Thoracic aorta (tissue), 2 donors: Measurements from ENCODE around the gene PHF21B. TPM values are rescaled to one million over a fixed set of nuclear protein-coding genes. Genes with fewer than 3 reads are reported as not detected.

Experiments used
- ATAC-seq: fragments of 150-250 bp; one replicate; pipeline ENCODE4 v1.8.0; 2017; ENCODE audit warnings: low read depth; ENCODE audit not compliant: insufficient number of reproducible peaks, low FRiP score
- DNase-seq: peaks from one replicate; pipeline ENCODE4 v3.0.0-alpha.2; 2020; ENCODE audit warnings: low spot score
- H3K27ac ChIP-seq, 2 donors: fragments of 200-600 bp; sonication (generic); 1 replicate in 1 of 2; 2 replicates in 1 of 2; pipeline ENCODE4 v1.5.1; 2016; ENCODE audit warnings: mild to moderate bottlenecking in 2 of 2, moderate library complexity in 2 of 2
- H3K27me3 ChIP-seq: fragments of 200-600 bp; sonication (generic); replicated peaks from 2 replicates; pipeline ENCODE4 v1.6.0; 2016; ENCODE audit warnings: mild to moderate bottlenecking; ENCODE audit not compliant: insufficient read depth
- H3K36me3 ChIP-seq: fragments of 200-600 bp; sonication (generic); one replicate; pipeline ENCODE4 v1.5.1; 2016
- H3K4me1 ChIP-seq, 2 donors: fragments of 200-600 bp; sonication (generic); 1 replicate in 1 of 2; 2 replicates in 1 of 2; pipeline versions ENCODE4 v1.5.1 to v1.6.0; 2016; ENCODE audit warnings: low read depth in 2 of 2, mild to moderate bottlenecking in 1 of 2; ENCODE audit not compliant: control insufficient read depth in 1 of 2
- H3K4me3 ChIP-seq: fragments of 200-600 bp; sonication (generic); 2 replicates; pipeline ENCODE4 v1.5.1; 2016; ENCODE audit warnings: mild to moderate bottlenecking
- H3K9me3 ChIP-seq: fragments of 200-600 bp; sonication (generic); 2 replicates; pipeline ENCODE4 v1.5.1; 2016
- total RNA-seq, 2 donors: library from RNA; depleted of rRNA; stranded (reverse); fragments of >200 nt; gene quantifications; one replicate each; pipeline versions ENCODE4 v1.1.0 to v1.2.3, GENCODE V29; 2016
- TF ChIP-seq, protein P1 (sequence below): fragments of 200-600 bp; sonication (generic); IDR thresholded peaks from one replicate; pipeline ENCODE4 v1.5.1; 2019; ENCODE audit warnings: antibody characterized with exemption

PHF21B gene
- total RNA-seq, 2 donors from 2014 or later: 2.1 TPM; not detected in 1

DNA sequence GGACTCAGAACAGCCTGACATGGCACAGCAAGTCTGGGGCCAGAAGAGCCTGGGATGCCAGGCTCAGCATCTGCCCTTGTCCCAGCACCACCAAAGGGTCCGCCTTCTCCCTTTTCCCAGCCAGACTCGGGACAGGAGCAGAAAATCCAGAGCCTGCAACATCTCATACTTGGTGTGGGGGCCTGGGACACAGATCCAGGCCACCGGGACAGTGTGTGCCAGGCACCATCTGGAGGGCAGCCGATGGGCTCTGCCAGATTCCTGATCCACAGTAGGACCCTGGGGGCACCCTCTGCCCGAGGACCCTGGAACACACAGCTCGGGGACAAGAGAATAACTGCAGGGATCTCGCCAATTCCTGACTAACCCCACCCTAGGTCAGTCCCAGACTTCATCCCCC lies 67.7 kb downstream of the PHF21B start:
- Histone ChIP-seq H3K36me3 (no peaks in the 10 kb centered on the region), H3K27ac (no peak overlapping the region), H3K4me3 (no peak overlapping the region), H3K4me1 (no peaks in the 10 kb centered on the region), H3K9me3 (no peaks in the 10 kb centered on the region), H3K27me3 (no peaks in the 10 kb centered on the region)
- ATAC-seq: no peak
- TF ChIP-seq, protein P1, sequence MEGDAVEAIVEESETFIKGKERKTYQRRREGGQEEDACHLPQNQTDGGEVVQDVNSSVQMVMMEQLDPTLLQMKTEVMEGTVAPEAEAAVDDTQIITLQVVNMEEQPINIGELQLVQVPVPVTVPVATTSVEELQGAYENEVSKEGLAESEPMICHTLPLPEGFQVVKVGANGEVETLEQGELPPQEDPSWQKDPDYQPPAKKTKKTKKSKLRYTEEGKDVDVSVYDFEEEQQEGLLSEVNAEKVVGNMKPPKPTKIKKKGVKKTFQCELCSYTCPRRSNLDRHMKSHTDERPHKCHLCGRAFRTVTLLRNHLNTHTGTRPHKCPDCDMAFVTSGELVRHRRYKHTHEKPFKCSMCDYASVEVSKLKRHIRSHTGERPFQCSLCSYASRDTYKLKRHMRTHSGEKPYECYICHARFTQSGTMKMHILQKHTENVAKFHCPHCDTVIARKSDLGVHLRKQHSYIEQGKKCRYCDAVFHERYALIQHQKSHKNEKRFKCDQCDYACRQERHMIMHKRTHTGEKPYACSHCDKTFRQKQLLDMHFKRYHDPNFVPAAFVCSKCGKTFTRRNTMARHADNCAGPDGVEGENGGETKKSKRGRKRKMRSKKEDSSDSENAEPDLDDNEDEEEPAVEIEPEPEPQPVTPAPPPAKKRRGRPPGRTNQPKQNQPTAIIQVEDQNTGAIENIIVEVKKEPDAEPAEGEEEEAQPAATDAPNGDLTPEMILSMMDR: no peak
- no peak for DNase-seq

DNA sequence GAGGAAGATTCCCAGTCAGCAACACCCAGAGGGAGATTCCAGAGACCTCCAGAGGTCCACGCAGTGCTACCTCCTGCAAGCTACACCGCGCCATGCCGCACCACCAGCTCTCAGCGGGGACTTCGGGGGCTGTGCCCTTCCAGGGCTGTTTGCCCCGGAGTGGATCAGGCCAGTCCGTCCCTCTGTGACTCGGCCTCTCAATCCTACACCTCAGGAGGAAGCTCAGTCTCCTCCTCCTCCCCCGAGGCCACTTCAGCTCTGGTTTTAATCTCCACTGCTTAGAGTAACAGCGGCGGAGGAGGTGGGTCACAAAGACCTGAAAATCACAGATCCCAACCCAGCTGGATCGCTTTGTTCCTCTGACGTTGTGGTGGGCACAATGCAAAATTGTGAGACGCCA lies 68.6 kb downstream of the PHF21B start:
- Histone ChIP-seq H3K4me3 (no peak overlapping the region), H3K9me3 (no peaks in the 10 kb centered on the region), H3K27me3 (no peaks in the 10 kb centered on the region), H3K36me3 (no peaks in the 10 kb centered on the region), H3K27ac (no peak overlapping the region), H3K4me1 (peaks cover 0 to 8% of the 10 kb centered on the region in 2 donors)
- ATAC-seq (no peak), DNase-seq (no peak)
- TF ChIP-seq, protein P1: no peak

DNA sequence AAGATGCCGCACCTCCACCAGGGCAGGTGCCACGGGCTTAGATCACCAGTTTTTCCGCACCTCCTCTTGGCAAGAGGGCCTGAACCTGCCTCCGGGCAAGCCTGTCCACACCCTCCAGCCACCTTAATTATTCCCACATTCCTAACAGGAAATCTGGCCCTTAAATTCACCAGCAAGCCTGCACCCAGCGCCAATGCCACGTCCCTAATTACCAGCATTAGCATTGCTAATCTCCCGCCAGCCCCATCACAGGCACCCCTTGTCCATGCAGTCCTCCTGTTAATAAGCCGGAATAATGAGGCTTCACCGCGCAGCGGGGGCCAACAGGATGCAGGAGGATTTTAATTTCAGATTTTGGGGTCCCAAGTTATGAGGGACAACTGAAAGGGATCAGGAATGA lies 69.7 kb downstream of the PHF21B start:
- H3K4me3 ChIP-seq: no peak overlapping the region
- H3K36me3 ChIP-seq: no peaks in the 10 kb centered on the region
- no peak overlapping the region for H3K27ac ChIP-seq
- no peaks in the 10 kb centered on the region for H3K9me3 ChIP-seq
- TF ChIP-seq, protein P1: no peak
- peaks cover 0 to 12% of the 10 kb centered on the region in 2 donors for H3K4me1 ChIP-seq
- H3K27me3 ChIP-seq: no peaks in the 10 kb centered on the region
- ATAC-seq (no peak), DNase-seq (no peak)

DNA sequence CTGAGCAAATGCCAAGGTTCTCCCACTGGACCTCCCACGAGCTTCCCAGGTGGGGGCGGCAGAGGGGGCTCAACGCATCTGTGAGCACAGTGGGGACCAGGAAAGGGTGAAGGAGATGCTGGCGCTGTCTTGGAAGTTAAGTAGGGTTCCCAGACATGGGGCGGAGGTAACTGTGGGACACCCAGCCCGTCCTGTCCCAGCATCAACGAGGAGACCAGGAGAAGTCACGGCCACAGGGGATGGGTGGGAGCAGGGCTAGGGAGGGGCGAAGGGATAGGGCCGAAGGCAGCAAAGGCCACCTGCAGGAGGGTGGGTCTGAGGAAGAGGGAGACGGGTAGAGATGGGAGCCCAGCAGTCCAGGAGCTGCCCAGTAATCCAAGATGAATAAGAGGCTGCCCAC lies 70.4 kb downstream of the PHF21B start:
- no peak overlapping the region for H3K27ac ChIP-seq
- TF ChIP-seq, protein P1: no peak

DNA sequence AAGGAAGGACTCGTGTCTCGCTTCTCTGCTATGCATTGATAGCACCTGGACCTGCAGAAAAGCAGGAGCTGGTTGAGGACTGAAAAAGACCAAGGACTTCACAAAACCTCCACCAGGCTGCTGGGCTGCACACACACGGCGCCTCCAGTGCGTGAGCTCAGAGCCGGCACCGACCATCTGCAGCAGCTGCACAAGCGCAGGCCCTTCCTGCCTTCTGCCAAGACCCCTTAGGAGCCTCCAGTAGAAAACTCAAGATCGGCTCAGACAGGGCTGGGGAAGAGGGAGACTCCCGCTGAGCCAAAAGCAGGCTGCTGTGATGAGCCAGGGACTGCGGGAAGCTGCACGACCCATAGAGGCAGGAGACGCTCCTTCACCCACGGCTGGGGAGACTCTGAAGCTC lies 70.9 kb downstream of the PHF21B start:
- peaks cover 0 to 12% of the 10 kb centered on the region in 2 donors for H3K4me1 ChIP-seq
- ATAC-seq (no peak), DNase-seq (no peak)
- H3K27me3 ChIP-seq: no peaks in the 10 kb centered on the region
- TF ChIP-seq, protein P1: no peak
- H3K36me3 ChIP-seq: no peaks in the 10 kb centered on the region
- H3K9me3 ChIP-seq: no peaks in the 10 kb centered on the region
- no peak overlapping the region for H3K27ac ChIP-seq
- no peak overlapping the region for H3K4me3 ChIP-seq

More for the DNA sequence above, 70.4 kb downstream of the PHF21B start:
- Histone ChIP-seq H3K4me1 (peaks cover 0 to 12% of the 10 kb centered on the region in 2 donors), H3K36me3 (no peaks in the 10 kb centered on the region), H3K27me3 (no peaks in the 10 kb centered on the region), H3K4me3 (no peak overlapping the region), H3K9me3 (no peaks in the 10 kb centered on the region)
- DNase-seq (no peak), ATAC-seq (no peak)
